Measurements from ENCODE around the gene TIGAR.

Gene TIGAR

GRCh38 chr12:4379405-4379804, 58.4 kb downstream of the TIGAR start, which contains the start of gene FGF23:
FGF23 (minus strand) TSS chr12:4379712; CDS start chr12:4379582, 130 bp downstream.
- Histone ChIP-seq H4K20me1 (ENCODE audit: insufficient read depth, low read length) (no peaks in the 10 kb centered on the region), H3K27me3 (ENCODE audit: low read depth, low read length) (peaks cover 10% of the 10 kb centered on the region), H3K27ac (ENCODE audit: low read length) (no peak within 1 kb of the TSS), H3K9ac (ENCODE audit: low read length) (no peak within 1 kb of the TSS), H3K4me2 (ENCODE audit: low read length) (no peak within 1 kb of the TSS), H3K36me3 (replicated peaks; ENCODE audit: low read depth, low read length) (no peaks in the 10 kb centered on the region), H3K4me1 (ENCODE audit: low read length) (no peaks in the 10 kb centered on the region), H2AFZ (ENCODE audit: low read depth, low read length) (no peak within 1 kb of the TSS), H3K79me2 (ENCODE audit: low read length) (no peaks in the 10 kb centered on the region), H3K9me3 (ENCODE audit: insufficient read depth, low read length) (no peaks in the 10 kb centered on the region), H3K4me3 (ENCODE audit: low read length) (no peak within 1 kb of the TSS)
- TF ChIP-seq, protein P1, sequence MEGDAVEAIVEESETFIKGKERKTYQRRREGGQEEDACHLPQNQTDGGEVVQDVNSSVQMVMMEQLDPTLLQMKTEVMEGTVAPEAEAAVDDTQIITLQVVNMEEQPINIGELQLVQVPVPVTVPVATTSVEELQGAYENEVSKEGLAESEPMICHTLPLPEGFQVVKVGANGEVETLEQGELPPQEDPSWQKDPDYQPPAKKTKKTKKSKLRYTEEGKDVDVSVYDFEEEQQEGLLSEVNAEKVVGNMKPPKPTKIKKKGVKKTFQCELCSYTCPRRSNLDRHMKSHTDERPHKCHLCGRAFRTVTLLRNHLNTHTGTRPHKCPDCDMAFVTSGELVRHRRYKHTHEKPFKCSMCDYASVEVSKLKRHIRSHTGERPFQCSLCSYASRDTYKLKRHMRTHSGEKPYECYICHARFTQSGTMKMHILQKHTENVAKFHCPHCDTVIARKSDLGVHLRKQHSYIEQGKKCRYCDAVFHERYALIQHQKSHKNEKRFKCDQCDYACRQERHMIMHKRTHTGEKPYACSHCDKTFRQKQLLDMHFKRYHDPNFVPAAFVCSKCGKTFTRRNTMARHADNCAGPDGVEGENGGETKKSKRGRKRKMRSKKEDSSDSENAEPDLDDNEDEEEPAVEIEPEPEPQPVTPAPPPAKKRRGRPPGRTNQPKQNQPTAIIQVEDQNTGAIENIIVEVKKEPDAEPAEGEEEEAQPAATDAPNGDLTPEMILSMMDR (IDR thresholded peaks at IDR 0.05; ENCODE audit: low read depth, low read length) = no peak
- TF ChIP-seq EZH2phosphoT487 (IDR thresholded peaks at IDR 0.05; ENCODE audit: low read depth) = no peak

- Histone ChIP-seq H3K36me3 (replicated peaks; ENCODE audit: low read depth, low read length) (no peaks in the 10 kb centered on the region), H3K79me2 (ENCODE audit: low read length) (no peaks in the 10 kb centered on the region), H3K27me3 (ENCODE audit: low read depth, low read length) (peaks cover 10% of the 10 kb centered on the region), H3K4me3 (ENCODE audit: low read length) (no peak overlapping the region), H3K4me1 (ENCODE audit: low read length) (no peaks in the 10 kb centered on the region), H3K4me2 (ENCODE audit: low read length) (no peak overlapping the region), H3K27ac (ENCODE audit: low read length) (no peak overlapping the region), H3K9ac (ENCODE audit: low read length) (no peak overlapping the region), H3K9me3 (ENCODE audit: insufficient read depth, low read length) (no peaks in the 10 kb centered on the region), H2AFZ (ENCODE audit: low read depth, low read length) (no peak overlapping the region), H4K20me1 (ENCODE audit: insufficient read depth, low read length) (no peaks in the 10 kb centered on the region)
- no peak for TF ChIP-seq EZH2phosphoT487 (IDR thresholded peaks at IDR 0.05; ENCODE audit: low read depth)
- TF ChIP-seq, protein P1 (IDR thresholded peaks at IDR 0.05; ENCODE audit: low read depth, low read length) = no peak
Observed at GRCh38 chr12:4380332-4380731, 59.3 kb downstream of the TIGAR start.

DNA sequence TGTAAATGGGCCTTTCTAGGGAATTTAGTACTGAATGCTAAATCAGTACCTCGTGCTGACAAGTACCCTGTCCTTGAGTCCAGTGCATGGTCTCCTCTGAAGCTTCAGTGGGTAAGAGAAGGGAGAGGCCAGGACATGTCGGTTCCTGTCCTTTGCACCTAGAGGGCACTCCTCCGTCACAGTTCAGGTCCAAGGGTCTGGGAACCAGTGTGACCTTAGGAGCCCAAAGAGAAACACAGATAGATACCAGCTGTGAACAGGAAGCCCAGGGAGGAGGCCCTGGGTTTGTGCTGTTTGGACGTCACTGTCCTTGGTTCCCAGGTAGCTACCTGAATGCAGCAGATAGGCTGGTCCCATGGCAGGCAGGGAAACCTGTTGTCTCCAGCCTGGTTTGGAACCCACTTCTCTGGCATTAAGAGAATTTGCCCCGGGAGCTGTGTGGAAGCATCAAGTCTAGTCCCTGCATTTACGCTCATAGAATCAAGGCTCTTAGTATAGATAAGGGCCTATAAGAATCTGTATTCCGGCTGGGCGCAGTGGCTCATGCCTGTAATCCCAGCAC, 62.4 kb downstream of the TIGAR start:
- Histone ChIP-seq H3K27me3 (ENCODE audit: low read depth, low read length) (peaks cover 10% of the 10 kb centered on the region), H3K27ac (ENCODE audit: low read length) (no peak overlapping the region), H3K4me2 (ENCODE audit: low read length) (no peak overlapping the region), H3K9ac (ENCODE audit: low read length) (no peak overlapping the region), H3K4me1 (ENCODE audit: low read length) (no peaks in the 10 kb centered on the region), H2AFZ (ENCODE audit: low read depth, low read length) (no peak overlapping the region), H4K20me1 (ENCODE audit: insufficient read depth, low read length) (no peaks in the 10 kb centered on the region), H3K9me3 (ENCODE audit: insufficient read depth, low read length) (no peaks in the 10 kb centered on the region), H3K4me3 (ENCODE audit: low read length) (no peak overlapping the region), H3K79me2 (ENCODE audit: low read length) (no peaks in the 10 kb centered on the region), H3K36me3 (replicated peaks; ENCODE audit: low read depth, low read length) (no peaks in the 10 kb centered on the region)
- no peak for TF ChIP-seq EZH2phosphoT487 (IDR thresholded peaks at IDR 0.05; ENCODE audit: low read depth)
- TF ChIP-seq, protein P1 (IDR thresholded peaks at IDR 0.05; ENCODE audit: low read depth, low read length) = peak; percentile 52

GRCh38 chr12:4386801-4387200, 65.8 kb downstream of the TIGAR start:
- Histone ChIP-seq H2AFZ (ENCODE audit: low read depth, low read length) (no peak overlapping the region), H3K9ac (ENCODE audit: low read length) (no peak overlapping the region), H3K36me3 (replicated peaks; ENCODE audit: low read depth, low read length) (no peaks in the 10 kb centered on the region), H3K4me2 (ENCODE audit: low read length) (no peak overlapping the region), H3K9me3 (ENCODE audit: insufficient read depth, low read length) (no peaks in the 10 kb centered on the region), H3K27me3 (ENCODE audit: low read depth, low read length) (peaks cover 6% of the 10 kb centered on the region), H3K4me1 (ENCODE audit: low read length) (no peaks in the 10 kb centered on the region), H3K79me2 (ENCODE audit: low read length) (no peaks in the 10 kb centered on the region), H4K20me1 (ENCODE audit: insufficient read depth, low read length) (no peaks in the 10 kb centered on the region), H3K4me3 (ENCODE audit: low read length) (no peak overlapping the region), H3K27ac (ENCODE audit: low read length) (no peak overlapping the region)
- no peak for TF ChIP-seq EZH2phosphoT487 (IDR thresholded peaks at IDR 0.05; ENCODE audit: low read depth)
- TF ChIP-seq, protein P1 (IDR thresholded peaks at IDR 0.05; ENCODE audit: low read depth, low read length) = no peak

Measured in OCI-LY3 (cell line).